Glutamatergic neuron (in vitro differentiated cells): ENCODE results near the gene CAMTA1. TPM values are rescaled to one million over a fixed set of nuclear protein-coding genes. Genes with fewer than 3 reads are reported as not detected.

Experiments
- DNase-seq: peaks from one replicate; pipeline ENCODE4 v3.0.0; 2022
- H3K27ac Mint-ChIP-seq: one replicate; pipeline ENCODE4 v1.8.0; 2020; ENCODE audit warnings: mild to moderate bottlenecking, mixed read lengths, inconsistent platforms; ENCODE audit not compliant: unreplicated experiment
- H3K27me3 Mint-ChIP-seq: one replicate; pipeline ENCODE4 v1.8.0; 2020; ENCODE audit warnings: mild to moderate bottlenecking, moderate library complexity, mixed read lengths, inconsistent platforms; ENCODE audit not compliant: unreplicated experiment
- H3K36me3 Mint-ChIP-seq: one replicate; pipeline ENCODE4 v1.8.0; 2020; ENCODE audit warnings: mild to moderate bottlenecking, mixed read lengths, inconsistent platforms; ENCODE audit not compliant: unreplicated experiment
- H3K4me1 Mint-ChIP-seq: one replicate; pipeline ENCODE4 v1.8.0; 2020; ENCODE audit warnings: mild to moderate bottlenecking, low read depth, mixed read lengths, inconsistent platforms; ENCODE audit not compliant: unreplicated experiment
- H3K4me3 Mint-ChIP-seq: one replicate; pipeline ENCODE4 v1.8.0; 2020; ENCODE audit warnings: mild to moderate bottlenecking, mixed read lengths, inconsistent platforms; ENCODE audit not compliant: unreplicated experiment
- H3K9me3 Mint-ChIP-seq: one replicate; pipeline ENCODE4 v1.8.0; 2020; ENCODE audit warnings: mild to moderate bottlenecking, moderate library complexity, mixed read lengths, inconsistent platforms; ENCODE audit not compliant: unreplicated experiment
- total RNA-seq: library from RNA; stranded (reverse); fragmentation: NEBNext Ultra II Directional; extraction: Animal tissue kit (Norgen Biotek cat#: 25700); gene quantifications from one replicate; pipeline ENCODE4 v1.2.1, GENCODE V29; 2021; ENCODE audit not compliant: unreplicated experiment
- TF ChIP-seq, protein P1 (sequence below): fragments of 200-600 bp; sonication (generic); IDR thresholded peaks from one replicate; pipeline ENCODE4 v1.5.0; 2021; ENCODE audit not compliant: partially characterized antibody, unreplicated experiment

CAMTA1 gene
- total RNA-seq, 1 donor from 2014 or later = 77.2 TPM

DNA sequence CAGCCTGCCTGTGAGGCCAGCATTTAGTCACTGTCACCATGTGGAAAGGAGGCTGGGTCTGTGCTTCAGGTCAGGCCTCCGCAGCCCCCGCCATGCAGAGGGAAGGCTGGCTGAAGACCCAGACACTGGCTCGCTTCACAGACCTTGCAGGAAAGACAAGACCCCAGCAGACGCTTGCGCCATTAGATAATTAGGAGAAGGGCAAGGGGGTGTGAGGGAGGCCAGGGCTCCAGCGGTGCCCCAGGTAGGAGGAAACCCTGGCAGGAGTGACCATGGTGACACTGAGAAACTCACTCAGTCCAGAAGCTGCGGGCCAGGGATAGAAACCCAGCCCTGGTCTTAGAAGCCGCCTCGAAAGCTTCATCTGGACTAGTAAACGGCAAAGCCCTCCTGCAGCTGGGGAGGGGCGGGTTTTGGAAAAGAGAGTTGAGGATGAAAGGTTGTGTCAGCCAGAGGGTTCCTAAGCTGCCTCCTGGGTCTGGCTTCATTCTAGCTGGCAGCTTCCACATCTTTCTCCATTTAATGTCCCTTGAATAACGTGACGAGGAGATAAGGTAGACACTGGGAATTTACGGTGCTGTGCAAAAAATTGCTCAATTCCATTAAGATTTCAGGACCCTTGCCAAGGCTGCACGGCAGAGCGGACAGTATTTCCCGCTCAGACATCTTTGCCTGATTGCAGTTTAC, 691.8 kb downstream of the CAMTA1 start:
- Mint-ChIP-seq H3K4me1 (peaks cover 6% of the 10 kb centered on the region), H3K9me3 (peaks cover 1% of the 10 kb centered on the region), H3K27ac (no peak overlapping the region), H3K36me3 (no peaks in the 10 kb centered on the region), H3K4me3 (no peak overlapping the region), H3K27me3 (peaks cover 1% of the 10 kb centered on the region)
- no peak for DNase-seq
- TF ChIP-seq, protein P1, sequence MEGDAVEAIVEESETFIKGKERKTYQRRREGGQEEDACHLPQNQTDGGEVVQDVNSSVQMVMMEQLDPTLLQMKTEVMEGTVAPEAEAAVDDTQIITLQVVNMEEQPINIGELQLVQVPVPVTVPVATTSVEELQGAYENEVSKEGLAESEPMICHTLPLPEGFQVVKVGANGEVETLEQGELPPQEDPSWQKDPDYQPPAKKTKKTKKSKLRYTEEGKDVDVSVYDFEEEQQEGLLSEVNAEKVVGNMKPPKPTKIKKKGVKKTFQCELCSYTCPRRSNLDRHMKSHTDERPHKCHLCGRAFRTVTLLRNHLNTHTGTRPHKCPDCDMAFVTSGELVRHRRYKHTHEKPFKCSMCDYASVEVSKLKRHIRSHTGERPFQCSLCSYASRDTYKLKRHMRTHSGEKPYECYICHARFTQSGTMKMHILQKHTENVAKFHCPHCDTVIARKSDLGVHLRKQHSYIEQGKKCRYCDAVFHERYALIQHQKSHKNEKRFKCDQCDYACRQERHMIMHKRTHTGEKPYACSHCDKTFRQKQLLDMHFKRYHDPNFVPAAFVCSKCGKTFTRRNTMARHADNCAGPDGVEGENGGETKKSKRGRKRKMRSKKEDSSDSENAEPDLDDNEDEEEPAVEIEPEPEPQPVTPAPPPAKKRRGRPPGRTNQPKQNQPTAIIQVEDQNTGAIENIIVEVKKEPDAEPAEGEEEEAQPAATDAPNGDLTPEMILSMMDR = no peak

GRCh38 chr1:7477593-7477992, 692.3 kb downstream of the CAMTA1 start:
- Mint-ChIP-seq H3K27me3 (peaks cover 1% of the 10 kb centered on the region), H3K4me3 (no peak overlapping the region), H3K9me3 (peaks cover 1% of the 10 kb centered on the region), H3K36me3 (no peaks in the 10 kb centered on the region), H3K4me1 (peaks cover 6% of the 10 kb centered on the region), H3K27ac (no peak overlapping the region)
- no peak for DNase-seq
- TF ChIP-seq, protein P1 = no peak

DNA sequence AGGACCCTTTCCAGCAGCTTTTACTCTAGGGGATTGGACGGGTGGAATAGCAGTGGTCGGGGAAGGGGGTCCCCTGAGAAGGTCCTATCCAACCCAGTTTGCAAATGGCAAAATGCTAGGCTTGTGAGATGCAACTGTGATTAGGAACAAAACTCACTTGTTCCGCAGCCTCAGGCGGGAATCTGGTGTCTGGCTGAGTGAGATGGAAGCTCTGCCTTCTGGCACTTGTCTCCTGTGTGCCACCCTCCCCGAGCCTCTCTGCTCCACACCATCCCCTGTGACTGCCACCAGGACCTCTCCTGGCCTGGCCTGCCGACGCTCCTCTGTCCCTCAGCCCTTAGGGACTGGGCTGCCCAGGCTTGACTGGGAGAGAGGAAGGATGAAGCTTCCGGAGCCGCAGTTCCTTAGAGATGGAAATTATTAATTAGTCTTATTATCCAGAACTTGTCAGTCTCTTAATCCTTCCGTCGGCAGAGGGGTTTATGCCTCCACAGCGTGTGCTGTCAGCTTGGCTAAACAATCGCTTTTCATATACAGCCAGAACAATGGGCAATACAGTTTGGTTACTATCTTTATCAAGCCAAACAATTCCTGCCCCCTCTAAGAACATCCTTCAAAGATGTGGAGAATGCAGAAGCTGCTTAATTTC, 693.0 kb downstream of the CAMTA1 start:
- H3K4me1 Mint-ChIP-seq = peaks cover 7% of the 10 kb centered on the region
- no peak for DNase-seq
- no peak overlapping the region for H3K4me3 Mint-ChIP-seq
- no peak overlapping the region for H3K27ac Mint-ChIP-seq
- no peaks in the 10 kb centered on the region for H3K36me3 Mint-ChIP-seq
- H3K9me3 Mint-ChIP-seq = peaks cover 1% of the 10 kb centered on the region
- peaks cover 1% of the 10 kb centered on the region for H3K27me3 Mint-ChIP-seq
- TF ChIP-seq, protein P1 = no peak

DNA sequence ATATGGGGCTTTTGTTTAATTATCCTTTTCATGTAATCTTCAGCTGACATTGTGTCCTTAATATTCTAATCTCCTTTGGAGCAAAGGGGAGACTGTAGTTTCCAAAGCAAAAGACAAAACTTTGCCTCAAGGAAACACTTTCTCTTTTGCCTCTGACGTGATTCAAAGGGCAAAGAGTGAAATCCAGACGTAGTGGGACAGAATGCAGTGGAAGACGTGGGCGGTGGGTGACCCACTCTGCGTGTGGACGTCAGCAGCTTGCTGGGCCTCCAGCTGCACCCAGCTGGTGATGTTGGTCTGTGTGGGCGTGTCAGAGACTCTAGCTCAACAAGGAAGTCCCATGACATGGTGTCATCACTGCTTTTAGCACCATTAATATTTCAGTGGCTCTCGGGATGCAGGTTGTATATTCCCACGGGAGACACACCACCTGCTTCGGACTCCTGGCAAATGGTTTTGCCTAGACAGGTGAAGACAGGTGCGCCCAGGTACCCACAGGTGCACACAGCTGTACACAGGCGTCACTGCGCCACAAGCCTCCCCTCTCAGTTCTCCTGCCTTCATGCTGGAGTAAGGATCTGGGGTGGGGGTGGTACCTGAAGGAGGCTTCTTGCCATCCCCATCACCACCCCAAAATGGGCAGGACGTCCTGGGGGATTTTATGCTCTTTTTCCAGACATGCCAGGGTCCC, 693.7 kb downstream of the CAMTA1 start:
- no peak overlapping the region for H3K4me3 Mint-ChIP-seq
- peaks cover 7% of the 10 kb centered on the region for H3K4me1 Mint-ChIP-seq
- no peak for DNase-seq
- H3K36me3 Mint-ChIP-seq = no peaks in the 10 kb centered on the region
- H3K9me3 Mint-ChIP-seq = peaks cover 1% of the 10 kb centered on the region
- H3K27me3 Mint-ChIP-seq = peaks cover 1% of the 10 kb centered on the region
- TF ChIP-seq, protein P1 = no peak
- no peak overlapping the region for H3K27ac Mint-ChIP-seq

- H3K27me3 Mint-ChIP-seq = peaks cover 1% of the 10 kb centered on the region
- TF ChIP-seq, protein P1 = no peak
- DNase-seq = no peak
- H3K9me3 Mint-ChIP-seq = peaks cover 1% of the 10 kb centered on the region
- H3K36me3 Mint-ChIP-seq = no peaks in the 10 kb centered on the region
- no peak overlapping the region for H3K4me3 Mint-ChIP-seq
- H3K27ac Mint-ChIP-seq = no peak overlapping the region
- peaks cover 7% of the 10 kb centered on the region for H3K4me1 Mint-ChIP-seq
Observed at GRCh38 chr1:7479571-7479970, 694.3 kb downstream of the CAMTA1 start.
